Activated CD4-positive, CD25-positive, alpha-beta regulatory T cell treated with anti-CD3 and anti-CD28 coated beads, Interleukin-2, amount 50 U/mL, for 24 hours (primary cell): ENCODE results near the gene BCAS4.
"Not testable (repeated sequence)": the region's sequence is repeated elsewhere in the genome, so short reads cannot be mapped to it uniquely, and the experiment has no call there.

Source experiments
- ATAC-seq, 2 donors: fragments of 150-1000 bp; cut with Tn5 transposase; one replicate each; pipeline ENCODE4 v1.10.0; 2021; ENCODE audit warnings: mild to moderate bottlenecking in 1 of 2, moderate library complexity in 1 of 2

The BCAS4 gene

GRCh38 chr20:50879649-50880550 is 85.0 kb downstream of the BCAS4 start:
- no peak for ATAC-seq

DNA sequence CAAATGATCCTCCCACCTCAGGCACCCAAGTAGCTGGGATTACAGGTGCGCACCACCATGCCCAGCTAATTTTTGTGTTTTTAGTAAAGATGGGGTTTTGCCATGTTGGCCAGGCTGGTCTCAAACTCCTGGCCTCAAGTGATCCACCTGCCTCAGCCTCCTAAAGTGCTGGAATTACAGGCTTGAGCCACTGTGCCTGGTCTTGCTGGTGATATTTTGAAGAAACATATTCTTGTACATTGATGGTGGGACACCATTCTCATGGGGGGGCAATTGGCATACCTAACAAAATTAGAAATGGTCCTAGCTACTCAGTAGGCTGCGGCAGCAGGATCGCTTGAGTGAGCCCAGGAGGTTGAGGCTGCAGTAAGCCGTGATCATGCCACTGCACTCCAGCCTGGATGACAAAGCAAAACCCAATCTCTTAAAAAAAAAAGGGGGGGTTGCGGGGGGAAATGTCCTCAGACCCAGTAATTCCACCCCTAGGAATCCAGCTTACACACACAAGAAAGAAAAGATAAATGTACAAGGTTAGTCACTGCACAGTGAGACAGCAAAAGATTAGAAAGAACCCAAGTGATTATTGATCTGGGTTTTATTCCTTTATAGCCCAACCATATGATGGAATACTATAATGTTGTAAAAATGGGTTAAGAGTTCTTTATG is 87.0 kb downstream of the BCAS4 start:
- not testable (repeated sequence) for ATAC-seq

- no peak for ATAC-seq
Observed at GRCh38 chr20:50883856-50884255, 89.0 kb downstream of the BCAS4 start.

- no peak for ATAC-seq
Observed at GRCh38 chr20:50885068-50885467, 90.2 kb downstream of the BCAS4 start.

GRCh38 chr20:50885781-50886180 is 90.9 kb downstream of the BCAS4 start:
- no peak for ATAC-seq

- no peak for ATAC-seq
Observed at GRCh38 chr20:50886184-50886790, 91.4 kb downstream of the BCAS4 start.

- no peak for ATAC-seq
Observed at GRCh38 chr20:50887576-50887975, 92.7 kb downstream of the BCAS4 start.

- peak in 1 of 2 donors; percentile 24 for ATAC-seq
Observed at GRCh38 chr20:50891138-50891537, 96.3 kb downstream of the BCAS4 start.

GRCh38 chr20:50892394-50892793 is 97.5 kb downstream of the BCAS4 start:
- peak; percentile 37 to 60 for ATAC-seq

DNA sequence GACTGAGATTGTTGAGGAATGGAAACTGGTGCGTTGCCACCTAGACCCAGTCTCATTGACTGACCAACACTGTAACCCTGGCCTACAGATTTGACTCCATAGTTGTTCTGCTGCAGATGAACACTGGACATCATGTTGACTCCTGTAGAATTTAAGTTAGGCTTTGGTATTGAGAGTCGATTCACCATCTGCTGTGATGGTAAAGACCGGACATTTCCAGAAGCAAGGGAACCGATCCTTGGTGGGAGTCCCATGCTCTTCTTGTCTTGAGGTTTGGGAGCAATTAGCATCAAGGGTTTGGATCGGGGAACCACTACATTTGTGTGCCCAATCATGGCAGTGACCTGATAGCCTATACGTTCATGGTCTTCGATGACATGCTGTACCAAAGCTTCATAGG is 98.8 kb downstream of the BCAS4 start:
- no peak for ATAC-seq

- peak; percentile 50 to 51 for ATAC-seq
Observed at GRCh38 chr20:50895111-50895830, 100.4 kb downstream of the BCAS4 start.

DNA sequence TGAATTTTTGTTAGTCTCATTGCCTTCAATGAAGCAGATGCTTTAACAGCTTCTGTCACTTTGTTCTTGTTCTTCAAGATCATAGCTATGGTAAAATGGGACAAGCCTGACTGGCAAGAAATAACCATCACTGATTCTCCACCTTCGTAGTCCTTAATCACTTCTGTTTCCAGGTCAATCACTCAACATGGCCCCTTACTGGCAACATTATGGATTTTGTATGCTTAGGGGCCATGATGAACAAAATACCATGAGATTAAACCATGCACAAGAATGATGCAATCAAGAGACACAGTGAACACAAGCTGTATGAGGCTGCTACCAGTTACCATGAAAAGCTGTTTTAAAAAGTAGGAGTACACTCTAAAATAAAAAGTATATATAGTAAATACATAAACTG is 103.6 kb downstream of the BCAS4 start:
- no peak for ATAC-seq

GRCh38 chr20:50900261-50900660 is 105.4 kb downstream of the BCAS4 start:
- no peak for ATAC-seq

GRCh38 chr20:50901301-50901700 is 106.4 kb downstream of the BCAS4 start:
- no peak for ATAC-seq

GRCh38 chr20:50903353-50904051 is 108.6 kb downstream of the BCAS4 start:
- ATAC-seq, result no peak

- ATAC-seq, result no peak
Observed at GRCh38 chr20:50904067-50904570, 109.3 kb downstream of the BCAS4 start.

GRCh38 chr20:50909413-50909812 is 114.6 kb downstream of the BCAS4 start:
- ATAC-seq, result no peak

DNA sequence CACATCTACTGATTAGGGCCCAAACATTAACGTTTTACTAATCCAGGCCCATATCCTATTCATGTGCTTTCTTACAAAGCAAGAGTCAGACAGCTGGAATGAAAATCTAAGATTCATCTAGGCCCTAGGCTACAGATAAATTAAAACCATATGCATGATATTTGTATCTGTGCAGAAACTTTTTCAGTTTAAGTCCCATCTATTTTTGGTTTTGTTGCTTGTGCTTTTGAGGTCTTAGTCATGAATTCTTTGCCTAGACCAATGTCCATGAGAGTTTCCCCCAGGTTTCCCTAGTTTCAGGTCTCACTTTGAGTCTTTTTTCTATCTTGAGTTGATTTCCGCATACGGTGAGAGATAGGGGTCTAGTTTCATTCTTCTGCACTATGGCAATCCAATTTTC is 116.2 kb downstream of the BCAS4 start:
- ATAC-seq, result no peak

DNA sequence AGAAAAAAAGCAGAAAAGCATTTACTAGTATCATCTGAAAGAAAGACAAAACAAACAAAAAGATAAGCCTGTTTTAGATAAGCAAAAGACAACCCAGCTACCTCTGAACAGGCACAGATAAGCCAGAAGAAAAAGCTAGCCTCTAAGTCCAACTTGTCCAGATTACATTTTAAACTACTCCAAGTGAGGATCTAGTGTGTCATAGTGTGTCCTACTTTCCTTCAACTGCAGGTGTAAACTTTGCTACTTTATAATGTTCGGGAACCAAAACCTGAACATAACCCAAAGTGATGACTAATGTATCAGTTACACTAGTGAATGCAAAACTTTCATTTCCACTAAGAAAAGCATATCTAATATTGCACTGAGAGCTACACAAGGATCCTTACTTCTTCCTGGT is 116.9 kb downstream of the BCAS4 start:
- ATAC-seq, result peak; percentile 42 to 64

DNA sequence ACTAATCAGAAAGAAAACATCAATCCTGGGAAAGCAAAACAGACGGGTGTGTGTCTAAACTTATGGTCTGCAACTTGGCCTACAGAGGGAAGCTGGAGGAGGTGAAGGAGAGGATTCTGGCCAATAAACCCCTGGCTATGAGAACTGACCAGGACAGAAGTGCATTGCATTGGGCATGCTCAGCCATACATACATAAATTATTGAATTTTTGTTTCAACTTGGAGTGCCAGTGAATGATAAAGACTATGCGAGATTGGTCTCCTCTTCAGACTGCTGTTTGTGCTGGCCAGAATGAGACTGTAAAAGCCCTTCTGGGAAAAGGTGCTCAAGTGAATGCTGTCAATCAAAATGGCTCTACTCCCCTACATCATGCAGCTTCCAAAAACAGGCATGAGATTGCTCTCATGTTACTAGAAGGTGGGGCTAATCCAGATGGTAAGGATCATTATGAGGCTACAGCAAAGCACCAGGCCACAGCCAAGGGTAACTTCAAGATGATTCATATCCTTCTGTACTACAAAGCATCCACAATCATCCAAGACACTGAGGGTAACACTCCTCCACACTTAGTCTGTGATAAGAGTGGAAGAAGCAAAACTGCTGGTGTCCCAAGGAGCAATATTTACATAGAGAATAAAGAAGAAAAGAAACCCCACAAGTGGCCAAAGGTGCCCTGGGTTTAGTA is 119.0 kb downstream of the BCAS4 start:
- peak; percentile 77 to 90 for ATAC-seq

GRCh38 chr20:50915424-50915823 is 120.6 kb downstream of the BCAS4 start:
- ATAC-seq, result no peak
